ENCODE measurements around the gene C22orf23.

GRCh38 chr22:37922191-37922590 is 31.2 kb downstream of the C22orf23 start:
- TF ChIP-seq, protein P1, sequence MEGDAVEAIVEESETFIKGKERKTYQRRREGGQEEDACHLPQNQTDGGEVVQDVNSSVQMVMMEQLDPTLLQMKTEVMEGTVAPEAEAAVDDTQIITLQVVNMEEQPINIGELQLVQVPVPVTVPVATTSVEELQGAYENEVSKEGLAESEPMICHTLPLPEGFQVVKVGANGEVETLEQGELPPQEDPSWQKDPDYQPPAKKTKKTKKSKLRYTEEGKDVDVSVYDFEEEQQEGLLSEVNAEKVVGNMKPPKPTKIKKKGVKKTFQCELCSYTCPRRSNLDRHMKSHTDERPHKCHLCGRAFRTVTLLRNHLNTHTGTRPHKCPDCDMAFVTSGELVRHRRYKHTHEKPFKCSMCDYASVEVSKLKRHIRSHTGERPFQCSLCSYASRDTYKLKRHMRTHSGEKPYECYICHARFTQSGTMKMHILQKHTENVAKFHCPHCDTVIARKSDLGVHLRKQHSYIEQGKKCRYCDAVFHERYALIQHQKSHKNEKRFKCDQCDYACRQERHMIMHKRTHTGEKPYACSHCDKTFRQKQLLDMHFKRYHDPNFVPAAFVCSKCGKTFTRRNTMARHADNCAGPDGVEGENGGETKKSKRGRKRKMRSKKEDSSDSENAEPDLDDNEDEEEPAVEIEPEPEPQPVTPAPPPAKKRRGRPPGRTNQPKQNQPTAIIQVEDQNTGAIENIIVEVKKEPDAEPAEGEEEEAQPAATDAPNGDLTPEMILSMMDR (IDR thresholded peaks at IDR 0.05 in 2 of 3, conservative IDR thresholded peaks at IDR 0.05 in 1 of 3; ENCODE audit: borderline replicate concordance in 1 of 3, insufficient read depth in 1 of 3, low read depth in 2 of 3, low read length in 2 of 3): no peak
- TF ChIP-seq POLR2AphosphoS5 (IDR thresholded peaks at IDR 0.05; ENCODE audit: low read depth, low read length): no peak
- no peak for TF ChIP-seq RAD21 (IDR thresholded peaks at IDR 0.05; ENCODE audit: low read depth)
- TF ChIP-seq, protein P2, sequence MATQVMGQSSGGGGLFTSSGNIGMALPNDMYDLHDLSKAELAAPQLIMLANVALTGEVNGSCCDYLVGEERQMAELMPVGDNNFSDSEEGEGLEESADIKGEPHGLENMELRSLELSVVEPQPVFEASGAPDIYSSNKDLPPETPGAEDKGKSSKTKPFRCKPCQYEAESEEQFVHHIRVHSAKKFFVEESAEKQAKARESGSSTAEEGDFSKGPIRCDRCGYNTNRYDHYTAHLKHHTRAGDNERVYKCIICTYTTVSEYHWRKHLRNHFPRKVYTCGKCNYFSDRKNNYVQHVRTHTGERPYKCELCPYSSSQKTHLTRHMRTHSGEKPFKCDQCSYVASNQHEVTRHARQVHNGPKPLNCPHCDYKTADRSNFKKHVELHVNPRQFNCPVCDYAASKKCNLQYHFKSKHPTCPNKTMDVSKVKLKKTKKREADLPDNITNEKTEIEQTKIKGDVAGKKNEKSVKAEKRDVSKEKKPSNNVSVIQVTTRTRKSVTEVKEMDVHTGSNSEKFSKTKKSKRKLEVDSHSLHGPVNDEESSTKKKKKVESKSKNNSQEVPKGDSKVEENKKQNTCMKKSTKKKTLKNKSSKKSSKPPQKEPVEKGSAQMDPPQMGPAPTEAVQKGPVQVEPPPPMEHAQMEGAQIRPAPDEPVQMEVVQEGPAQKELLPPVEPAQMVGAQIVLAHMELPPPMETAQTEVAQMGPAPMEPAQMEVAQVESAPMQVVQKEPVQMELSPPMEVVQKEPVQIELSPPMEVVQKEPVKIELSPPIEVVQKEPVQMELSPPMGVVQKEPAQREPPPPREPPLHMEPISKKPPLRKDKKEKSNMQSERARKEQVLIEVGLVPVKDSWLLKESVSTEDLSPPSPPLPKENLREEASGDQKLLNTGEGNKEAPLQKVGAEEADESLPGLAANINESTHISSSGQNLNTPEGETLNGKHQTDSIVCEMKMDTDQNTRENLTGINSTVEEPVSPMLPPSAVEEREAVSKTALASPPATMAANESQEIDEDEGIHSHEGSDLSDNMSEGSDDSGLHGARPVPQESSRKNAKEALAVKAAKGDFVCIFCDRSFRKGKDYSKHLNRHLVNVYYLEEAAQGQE (IDR thresholded peaks at IDR 0.05; ENCODE audit: low read depth): no peak
- TF ChIP-seq TCF7L2 (IDR thresholded peaks at IDR 0.05; ENCODE audit: borderline replicate concordance, extremely low read depth, insufficient read depth, insufficient read length): no peak
- TF ChIP-seq, protein P3, sequence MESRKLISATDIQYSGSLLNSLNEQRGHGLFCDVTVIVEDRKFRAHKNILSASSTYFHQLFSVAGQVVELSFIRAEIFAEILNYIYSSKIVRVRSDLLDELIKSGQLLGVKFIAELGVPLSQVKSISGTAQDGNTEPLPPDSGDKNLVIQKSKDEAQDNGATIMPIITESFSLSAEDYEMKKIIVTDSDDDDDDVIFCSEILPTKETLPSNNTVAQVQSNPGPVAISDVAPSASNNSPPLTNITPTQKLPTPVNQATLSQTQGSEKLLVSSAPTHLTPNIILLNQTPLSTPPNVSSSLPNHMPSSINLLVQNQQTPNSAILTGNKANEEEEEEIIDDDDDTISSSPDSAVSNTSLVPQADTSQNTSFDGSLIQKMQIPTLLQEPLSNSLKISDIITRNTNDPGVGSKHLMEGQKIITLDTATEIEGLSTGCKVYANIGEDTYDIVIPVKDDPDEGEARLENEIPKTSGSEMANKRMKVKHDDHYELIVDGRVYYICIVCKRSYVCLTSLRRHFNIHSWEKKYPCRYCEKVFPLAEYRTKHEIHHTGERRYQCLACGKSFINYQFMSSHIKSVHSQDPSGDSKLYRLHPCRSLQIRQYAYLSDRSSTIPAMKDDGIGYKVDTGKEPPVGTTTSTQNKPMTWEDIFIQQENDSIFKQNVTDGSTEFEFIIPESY (IDR thresholded peaks at IDR 0.05; ENCODE audit: extremely low read depth, insufficient replicate concordance, low read length): no peak
- no peak for TF ChIP-seq MAX (IDR thresholded peaks at IDR 0.05)
- no peak for TF ChIP-seq EZH2 (IDR thresholded peaks at IDR 0.05)
